OCI-LY7 (cell line): ENCODE measurements around the gene KLC1.

Experiments
- CTCF ChIP-seq: fragments of 200-600 bp; sonication (generic); conservative IDR thresholded peaks from 2 replicates; pipeline ENCODE4 v1.5.1; 2014; ENCODE audit warnings: mild to moderate bottlenecking, antibody characterized with exemption, low read length, moderate library complexity, mixed read lengths
- EZH2phosphoT487 ChIP-seq: fragments of 200-600 bp; sonication (generic); IDR thresholded peaks from 2 replicates; pipeline ENCODE4 v1.6.1; 2018; ENCODE audit warnings: low read depth, borderline replicate concordance, mild to moderate bottlenecking, mixed run types, antibody characterized with exemption, low read length, moderate library complexity, mixed read lengths

DNA sequence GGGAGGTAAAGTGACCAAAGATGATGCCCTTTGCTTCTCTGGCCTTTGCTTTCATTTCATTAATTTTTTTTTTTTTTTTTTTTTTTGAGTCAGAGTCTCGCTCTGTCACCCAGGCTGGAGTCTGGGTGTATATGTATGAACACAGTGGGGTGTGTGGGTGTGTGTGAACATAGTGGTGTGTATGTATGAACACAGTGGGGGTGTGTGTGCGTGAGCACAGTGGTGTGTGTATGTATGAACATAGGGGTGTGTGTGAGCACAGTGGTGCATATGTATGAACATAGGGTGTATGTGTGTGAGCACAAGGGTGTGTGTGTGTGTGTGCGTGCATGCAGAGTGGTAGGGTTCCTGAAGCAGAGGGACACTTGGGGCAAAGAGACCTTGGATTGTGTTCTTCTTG is 9.6 kb downstream of the KLC1 start:
- TF ChIP-seq CTCF, result no peak
- TF ChIP-seq EZH2phosphoT487, result no peak
